ENCODE measurements around the gene TTC13. TPM values are rescaled to one million over a fixed set of nuclear protein-coding genes. Genes with fewer than 3 reads are reported as not detected.

The TTC13 gene
- polyA plus RNA-seq, 3 donors: 9.2 to 24.4 (median 10.8) TPM

- no peak overlapping the region for H3K9ac ChIP-seq (ENCODE audit: insufficient read depth, low read length, poor library complexity, severe bottlenecking)
- H3K4me1 Mint-ChIP-seq: no peaks in the 10 kb centered on the region
- peaks cover 31% of the 10 kb centered on the region for H3K79me2 ChIP-seq (ENCODE audit: insufficient read depth, low read length)
- H3K27me3 Mint-ChIP-seq (ENCODE audit: low read depth in 3 of 3): no peaks in the 10 kb centered on the region
- TF ChIP-seq, protein P1, sequence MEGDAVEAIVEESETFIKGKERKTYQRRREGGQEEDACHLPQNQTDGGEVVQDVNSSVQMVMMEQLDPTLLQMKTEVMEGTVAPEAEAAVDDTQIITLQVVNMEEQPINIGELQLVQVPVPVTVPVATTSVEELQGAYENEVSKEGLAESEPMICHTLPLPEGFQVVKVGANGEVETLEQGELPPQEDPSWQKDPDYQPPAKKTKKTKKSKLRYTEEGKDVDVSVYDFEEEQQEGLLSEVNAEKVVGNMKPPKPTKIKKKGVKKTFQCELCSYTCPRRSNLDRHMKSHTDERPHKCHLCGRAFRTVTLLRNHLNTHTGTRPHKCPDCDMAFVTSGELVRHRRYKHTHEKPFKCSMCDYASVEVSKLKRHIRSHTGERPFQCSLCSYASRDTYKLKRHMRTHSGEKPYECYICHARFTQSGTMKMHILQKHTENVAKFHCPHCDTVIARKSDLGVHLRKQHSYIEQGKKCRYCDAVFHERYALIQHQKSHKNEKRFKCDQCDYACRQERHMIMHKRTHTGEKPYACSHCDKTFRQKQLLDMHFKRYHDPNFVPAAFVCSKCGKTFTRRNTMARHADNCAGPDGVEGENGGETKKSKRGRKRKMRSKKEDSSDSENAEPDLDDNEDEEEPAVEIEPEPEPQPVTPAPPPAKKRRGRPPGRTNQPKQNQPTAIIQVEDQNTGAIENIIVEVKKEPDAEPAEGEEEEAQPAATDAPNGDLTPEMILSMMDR (IDR thresholded peaks at IDR 0.05): no peak
- H2AFZ ChIP-seq (ENCODE audit: insufficient read depth, low read depth, low read length, poor library complexity, severe bottlenecking): no peak overlapping the region
- no peak overlapping the region for H3K27ac ChIP-seq (ENCODE audit: low read depth in 1 of 2, low read length in 2 of 2)
- no peak overlapping the region for H3K4me3 ChIP-seq (replicated peaks in 1 of 3; ENCODE audit: low read depth in 2 of 3, low read length in 3 of 3)
- H3K9me3 Mint-ChIP-seq: no peaks in the 10 kb centered on the region
- H3K4me2 ChIP-seq (replicated peaks; ENCODE audit: extremely low read depth, low read length, poor library complexity, severe bottlenecking): no peak overlapping the region
- no peak overlapping the region for H3K4me3 Mint-ChIP-seq
- intact Hi-C loops (cut with micrococcal nuclease): no loop called here
- peaks cover 9 to 12% of the 10 kb centered on the region in 2 donors for H3K4me1 ChIP-seq (ENCODE audit: control insufficient read depth in 1 of 2, insufficient read depth in 2 of 2, low read length in 2 of 2)
- peaks cover 2 to 34% of the 10 kb centered on the region in 2 donors for H3K36me3 ChIP-seq (replicated peaks in 1 of 2; ENCODE audit: control insufficient read depth in 1 of 2, insufficient read depth in 2 of 2, low read length in 2 of 2)
- no peaks in the 10 kb centered on the region for H3K27me3 ChIP-seq (ENCODE audit: control insufficient read depth in 2 of 2, insufficient read depth in 2 of 2, low read length in 2 of 2)
- H4K20me1 ChIP-seq (ENCODE audit: insufficient read depth, low read length): peaks cover 11% of the 10 kb centered on the region
- H3K27ac Mint-ChIP-seq: no peak overlapping the region
- H3K36me3 Mint-ChIP-seq: peaks cover 10 to 25% of the 10 kb centered on the region in 2 donors
- H3K9me3 ChIP-seq (replicated peaks in 1 of 2; ENCODE audit: control insufficient read depth in 1 of 2, insufficient read depth in 1 of 2, low read length in 2 of 2): no peaks in the 10 kb centered on the region
- no CpG with 5 or more reads among the region's 5 CpGs for WGBS (ENCODE audit: insufficient coverage)
- no peak for DNase-seq
Observed at GRCh38 chr1:230983811-230984210, 5.2 kb upstream of the TTC13 start.

GRCh38 chr1:230982696-230983095 lies 4.0 kb upstream of the TTC13 start:
- H3K36me3 ChIP-seq (replicated peaks in 1 of 2; ENCODE audit: control insufficient read depth in 1 of 2, insufficient read depth in 2 of 2, low read length in 2 of 2): peaks cover 0 to 30% of the 10 kb centered on the region in 2 donors
- Mint-ChIP-seq H3K36me3 (peaks cover 8 to 25% of the 10 kb centered on the region in 2 donors), H3K27ac (no peak overlapping the region), H3K9me3 (no peaks in the 10 kb centered on the region), H3K4me1 (peaks cover 2% of the 10 kb centered on the region), H3K4me3 (no peak overlapping the region), H3K27me3 (ENCODE audit: low read depth in 3 of 3) (no peaks in the 10 kb centered on the region)
- TF ChIP-seq, protein P1 (IDR thresholded peaks at IDR 0.05): no peak
- 86% methylated on average over 4 of the region's 4 CpGs for WGBS (ENCODE audit: insufficient coverage)
- H4K20me1 ChIP-seq (ENCODE audit: insufficient read depth, low read length): peaks cover 11% of the 10 kb centered on the region
- H3K27me3 ChIP-seq (ENCODE audit: control insufficient read depth in 2 of 2, insufficient read depth in 2 of 2, low read length in 2 of 2): no peaks in the 10 kb centered on the region
- H2AFZ ChIP-seq (ENCODE audit: insufficient read depth, low read depth, low read length, poor library complexity, severe bottlenecking): no peak overlapping the region
- no peak overlapping the region for H3K4me3 ChIP-seq (replicated peaks in 1 of 3; ENCODE audit: low read depth in 2 of 3, low read length in 3 of 3)
- peaks cover 14 to 16% of the 10 kb centered on the region in 2 donors for H3K4me1 ChIP-seq (ENCODE audit: control insufficient read depth in 1 of 2, insufficient read depth in 2 of 2, low read length in 2 of 2)
- no peak overlapping the region for H3K4me2 ChIP-seq (replicated peaks; ENCODE audit: extremely low read depth, low read length, poor library complexity, severe bottlenecking)
- no peak overlapping the region for H3K27ac ChIP-seq (ENCODE audit: low read depth in 1 of 2, low read length in 2 of 2)
- no peak overlapping the region for H3K9ac ChIP-seq (ENCODE audit: insufficient read depth, low read length, poor library complexity, severe bottlenecking)
- intact Hi-C loops (cut with micrococcal nuclease): no loop called here
- H3K9me3 ChIP-seq (replicated peaks in 1 of 2; ENCODE audit: control insufficient read depth in 1 of 2, insufficient read depth in 1 of 2, low read length in 2 of 2): no peaks in the 10 kb centered on the region
- H3K79me2 ChIP-seq (ENCODE audit: insufficient read depth, low read length): peaks cover 36% of the 10 kb centered on the region
- DNase-seq: no peak

Data from CD14-positive monocyte (primary cell).